ENCODE measurements around the gene PCDHGA9. TPM values are rescaled to one million over a fixed set of nuclear protein-coding genes. Genes with fewer than 3 reads are reported as not detected.
"Not testable (repeated sequence)": the region's sequence is repeated elsewhere in the genome, so short reads cannot be mapped to it uniquely, and the experiment has no call there.

PCDHGA9 gene
- polyA plus RNA-seq, 3 donors from 2014 or later, result 0.04 TPM; not detected in 2

DNA sequence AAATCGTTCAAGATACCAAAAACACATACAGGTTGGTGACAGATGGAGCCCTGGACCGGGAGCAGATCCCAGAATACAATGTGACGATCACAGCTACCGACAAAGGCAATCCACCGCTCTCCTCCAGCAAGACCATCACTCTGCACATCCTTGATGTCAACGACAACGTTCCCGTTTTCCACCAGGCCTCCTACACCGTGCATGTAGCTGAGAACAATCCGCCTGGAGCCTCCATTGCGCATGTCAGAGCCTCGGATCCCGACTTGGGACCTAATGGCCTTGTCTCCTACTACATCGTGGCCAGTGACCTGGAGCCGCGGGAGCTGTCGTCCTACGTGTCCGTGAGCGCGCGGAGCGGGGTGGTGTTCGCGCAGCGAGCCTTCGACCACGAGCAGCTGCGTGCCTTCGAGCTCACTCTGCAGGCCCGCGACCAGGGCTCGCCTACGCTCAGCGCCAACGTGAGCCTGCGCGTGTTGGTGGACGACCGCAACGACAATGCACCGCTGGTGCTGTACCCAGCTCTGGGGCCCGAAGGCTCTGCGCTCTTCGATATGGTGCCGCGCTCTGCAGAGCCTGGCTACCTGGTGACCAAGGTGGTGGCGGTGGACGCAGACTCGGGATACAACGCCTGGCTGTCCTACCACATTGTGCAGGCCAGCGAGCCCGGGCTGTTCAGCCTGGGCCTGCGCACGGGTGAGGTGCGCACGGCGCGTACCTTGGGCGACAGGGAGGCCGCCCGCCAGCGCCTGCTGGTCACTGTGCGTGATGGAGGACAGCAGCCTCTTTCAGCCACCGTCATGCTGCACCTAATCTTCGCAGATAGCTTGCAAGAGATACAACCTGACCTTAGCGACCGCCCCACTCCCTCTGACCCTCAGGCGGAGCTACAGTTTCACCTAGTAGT is 30.8 kb upstream of the PCDHGA9 start:
- Mint-ChIP-seq H3K4me1 (peaks cover 8 to 16% of the 10 kb centered on the region in 2 donors), H3K9me3 (peaks cover 8 to 39% (median 23%) of the 10 kb centered on the region in 6 donors), H3K36me3 (peaks cover 0 to 7% (median 3%) of the 10 kb centered on the region in 3 donors), H3K4me3 (no peak overlapping the region), H3K27me3 (ENCODE audit: low read depth in 3 of 3) (peaks cover 33 to 48% (median 46%) of the 10 kb centered on the region in 3 donors), H3K27ac (no peak overlapping the region)
- DNase-seq, result no peak

DNA sequence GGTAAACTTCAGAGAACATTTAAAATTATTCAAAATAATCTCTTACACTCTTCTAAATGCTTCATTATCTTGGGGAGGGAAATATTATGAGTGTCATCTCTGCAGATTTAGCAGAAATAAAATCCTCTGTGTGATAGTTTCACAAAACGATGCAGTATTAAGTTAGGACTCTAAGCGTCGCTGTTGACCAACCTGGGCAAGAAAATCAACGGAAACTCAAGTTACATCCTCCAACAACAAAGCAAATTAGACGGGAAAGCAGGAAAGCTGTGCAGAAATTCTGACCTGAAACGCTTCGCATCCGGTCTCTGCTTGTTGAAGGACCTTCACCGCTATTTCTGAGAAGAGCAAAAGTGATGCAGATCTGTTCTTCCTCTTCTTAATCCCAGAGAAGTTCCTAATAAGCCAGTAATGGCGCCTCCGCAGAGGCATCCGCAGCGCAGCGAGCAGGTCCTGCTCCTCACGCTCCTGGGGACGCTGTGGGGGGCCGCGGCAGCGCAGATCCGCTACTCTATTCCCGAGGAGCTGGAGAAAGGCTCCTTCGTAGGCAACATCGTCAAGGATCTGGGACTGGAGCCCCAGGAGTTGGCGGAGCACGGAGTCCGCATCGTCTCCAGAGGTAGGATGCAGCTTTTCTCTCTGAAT is 28.8 kb upstream of the PCDHGA9 start, which contains the start of gene PCDHGA6:
Gene PCDHGA6, plus strand, starts transcription at position 219 of the 645 bp plus-strand sequence. Its CDS starts 193 bp downstream, at position 412.
- peaks cover 0 to 7% (median 3%) of the 10 kb centered on the region in 3 donors for H3K36me3 Mint-ChIP-seq
- peaks cover 8 to 37% (median 28%) of the 10 kb centered on the region in 6 donors for H3K9me3 Mint-ChIP-seq
- peaks cover 32 to 45% (median 44%) of the 10 kb centered on the region in 3 donors for H3K27me3 Mint-ChIP-seq (ENCODE audit: low read depth in 3 of 3)

DNA sequence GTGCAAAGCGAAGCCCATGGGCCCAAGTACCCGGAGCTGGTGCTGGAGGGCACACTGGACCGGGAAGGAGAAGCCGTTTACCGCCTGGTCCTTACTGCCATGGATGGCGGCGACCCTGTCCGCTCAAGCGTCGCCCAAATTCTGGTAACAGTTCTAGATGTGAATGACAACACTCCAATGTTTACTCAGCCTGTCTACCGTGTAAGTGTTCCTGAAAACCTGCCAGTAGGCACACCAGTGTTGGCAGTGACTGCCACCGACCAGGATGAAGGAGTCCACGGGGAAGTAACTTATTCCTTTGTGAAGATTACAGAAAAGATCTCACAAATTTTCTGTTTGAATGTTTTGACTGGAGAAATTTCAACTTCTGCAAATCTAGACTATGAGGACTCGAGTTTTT is 28.0 kb upstream of the PCDHGA9 start:
- Mint-ChIP-seq H3K36me3 (peaks cover 0 to 7% (median 3%) of the 10 kb centered on the region in 3 donors), H3K4me3 (no peak overlapping the region), H3K27ac (no peak overlapping the region), H3K4me1 (peaks cover 8 to 16% of the 10 kb centered on the region in 2 donors), H3K9me3 (peaks cover 8 to 41% (median 27%) of the 10 kb centered on the region in 6 donors), H3K27me3 (ENCODE audit: low read depth in 3 of 3) (peaks cover 28 to 42% (median 39%) of the 10 kb centered on the region in 3 donors)
- DNase-seq, result no peak

More for the DNA sequence above, 28.8 kb upstream of the PCDHGA9 start, which contains the start of gene PCDHGA6:
- Mint-ChIP-seq H3K27ac (no peak within 1 kb of the TSS), H3K4me1 (peaks cover 8 to 16% of the 10 kb centered on the region in 2 donors), H3K4me3 (peak within 1 kb of the TSS in 3 of 5 donors; percentile 16 to 71 (median 41))
- peak in 1 of 3 donors; percentile 11 for DNase-seq

DNA sequence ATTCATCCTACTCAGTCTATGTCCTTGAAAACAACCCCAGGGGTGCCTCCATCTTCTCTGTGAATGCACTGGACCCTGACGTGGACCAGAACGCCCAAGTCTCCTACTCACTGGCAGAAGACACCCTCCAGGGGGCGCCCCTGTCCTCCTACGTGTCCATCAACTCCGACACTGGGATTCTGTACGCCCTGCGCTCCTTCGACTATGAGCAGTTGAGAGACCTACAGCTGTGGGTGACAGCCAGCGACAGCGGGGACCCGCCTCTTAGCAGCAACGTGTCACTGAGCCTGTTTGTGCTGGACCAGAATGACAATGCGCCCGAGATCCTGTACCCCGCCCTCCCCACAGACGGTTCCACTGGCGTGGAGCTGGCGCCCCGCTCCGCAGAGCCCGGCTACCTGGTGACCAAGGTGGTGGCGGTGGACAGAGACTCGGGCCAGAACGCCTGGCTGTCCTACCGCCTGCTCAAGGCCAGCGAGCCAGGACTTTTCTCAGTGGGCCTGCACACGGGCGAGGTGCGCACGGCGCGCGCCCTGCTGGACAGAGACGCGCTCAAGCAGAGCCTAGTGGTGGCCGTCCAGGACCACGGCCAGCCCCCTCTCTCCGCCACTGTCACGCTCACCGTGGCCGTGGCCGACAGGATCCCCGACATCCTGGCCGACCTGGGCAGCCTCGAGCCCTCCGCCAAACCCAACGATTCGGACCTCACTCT is 27.0 kb upstream of the PCDHGA9 start:
- not testable (repeated sequence) for H3K27ac Mint-ChIP-seq, H3K4me3 Mint-ChIP-seq, H3K36me3 Mint-ChIP-seq, DNase-seq, H3K4me1 Mint-ChIP-seq
- Mint-ChIP-seq H3K27me3 (ENCODE audit: low read depth in 3 of 3) (peaks cover 27 to 35% (median 33%) of the 10 kb centered on the region in 3 donors), H3K9me3 (peaks cover 8 to 38% (median 26%) of the 10 kb centered on the region in 6 donors)

DNA sequence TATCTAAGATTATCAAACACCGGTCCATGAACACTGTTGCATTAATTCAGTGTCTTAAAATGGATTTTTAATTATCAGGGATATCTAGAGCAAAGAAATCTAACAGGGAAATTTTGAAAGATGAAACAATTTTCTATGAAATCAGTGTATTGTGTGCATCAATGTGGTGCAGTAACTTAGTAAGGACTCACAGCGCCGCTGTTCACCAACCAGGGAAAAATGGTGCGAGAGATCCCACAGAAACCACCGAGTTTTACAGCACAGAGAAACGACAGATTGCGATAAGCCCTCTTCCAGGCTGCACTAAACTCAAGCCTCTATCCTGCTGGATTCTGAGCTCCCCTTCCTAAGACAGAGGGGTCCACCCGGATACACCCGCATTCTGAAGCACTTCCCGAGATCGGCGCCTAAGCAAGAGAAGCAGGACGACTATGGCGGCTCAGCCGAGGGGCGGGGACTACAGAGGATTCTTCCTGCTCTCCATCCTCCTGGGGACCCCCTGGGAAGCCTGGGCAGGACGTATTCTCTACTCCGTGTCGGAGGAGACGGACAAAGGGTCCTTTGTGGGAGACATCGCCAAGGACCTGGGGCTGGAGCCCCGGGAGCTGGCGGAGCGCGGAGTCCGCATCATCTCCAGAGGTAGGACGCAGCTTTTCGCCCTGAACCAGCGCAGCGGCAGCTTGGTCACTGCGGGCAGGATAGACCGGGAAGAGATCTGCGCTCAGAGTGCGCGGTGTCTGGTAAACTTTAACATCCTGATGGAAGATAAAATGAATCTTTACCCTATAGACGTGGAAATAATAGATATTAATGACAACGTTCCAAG is 19.9 kb upstream of the PCDHGA9 start, which contains the start of gene PCDHGA7:
Gene PCDHGA7, plus strand, starts transcription at position 274 of the 826 bp plus-strand sequence. Its CDS starts 158 bp downstream, at position 432.
- Mint-ChIP-seq H3K36me3 (peaks cover 0 to 5% (median 0%) of the 10 kb centered on the region in 3 donors), H3K27ac (no peak within 1 kb of the TSS), H3K27me3 (ENCODE audit: low read depth in 3 of 3) (peaks cover 20 to 34% (median 30%) of the 10 kb centered on the region in 3 donors), H3K4me1 (peaks cover 0 to 5% of the 10 kb centered on the region in 2 donors), H3K9me3 (peaks cover 6 to 54% (median 19%) of the 10 kb centered on the region in 6 donors), H3K4me3 (peak within 1 kb of the TSS; percentile 65 to 88 (median 77))
- DNase-seq, result peak in 1 of 3 donors; percentile 32

DNA sequence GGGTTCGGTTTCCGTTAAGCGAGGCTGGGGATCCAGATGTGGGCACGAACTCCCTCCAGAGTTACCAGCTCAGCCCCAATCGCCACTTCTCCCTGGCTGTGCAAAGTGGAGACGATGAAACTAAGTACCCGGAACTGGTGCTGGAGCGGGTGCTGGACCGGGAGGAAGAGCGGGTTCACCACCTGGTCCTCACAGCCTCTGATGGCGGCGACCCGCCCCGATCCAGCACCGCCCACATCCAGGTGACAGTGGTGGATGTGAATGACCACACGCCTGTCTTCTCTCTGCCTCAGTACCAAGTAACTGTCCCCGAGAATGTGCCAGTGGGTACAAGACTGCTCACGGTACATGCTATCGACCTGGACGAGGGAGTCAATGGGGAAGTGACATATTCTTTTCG is 19.2 kb upstream of the PCDHGA9 start:
- peaks cover 0 to 6% (median 2%) of the 10 kb centered on the region in 3 donors for H3K36me3 Mint-ChIP-seq
- no peak overlapping the region for H3K27ac Mint-ChIP-seq
- peaks cover 6 to 56% (median 21%) of the 10 kb centered on the region in 6 donors for H3K9me3 Mint-ChIP-seq
- H3K27me3 Mint-ChIP-seq (ENCODE audit: low read depth in 3 of 3), result peaks cover 20 to 34% (median 28%) of the 10 kb centered on the region in 3 donors
- peak overlapping the region in 3 of 5 donors; percentile 56 to 88 (median 77) for H3K4me3 Mint-ChIP-seq
- no peak for DNase-seq
- peaks cover 2 to 5% of the 10 kb centered on the region in 2 donors for H3K4me1 Mint-ChIP-seq

DNA sequence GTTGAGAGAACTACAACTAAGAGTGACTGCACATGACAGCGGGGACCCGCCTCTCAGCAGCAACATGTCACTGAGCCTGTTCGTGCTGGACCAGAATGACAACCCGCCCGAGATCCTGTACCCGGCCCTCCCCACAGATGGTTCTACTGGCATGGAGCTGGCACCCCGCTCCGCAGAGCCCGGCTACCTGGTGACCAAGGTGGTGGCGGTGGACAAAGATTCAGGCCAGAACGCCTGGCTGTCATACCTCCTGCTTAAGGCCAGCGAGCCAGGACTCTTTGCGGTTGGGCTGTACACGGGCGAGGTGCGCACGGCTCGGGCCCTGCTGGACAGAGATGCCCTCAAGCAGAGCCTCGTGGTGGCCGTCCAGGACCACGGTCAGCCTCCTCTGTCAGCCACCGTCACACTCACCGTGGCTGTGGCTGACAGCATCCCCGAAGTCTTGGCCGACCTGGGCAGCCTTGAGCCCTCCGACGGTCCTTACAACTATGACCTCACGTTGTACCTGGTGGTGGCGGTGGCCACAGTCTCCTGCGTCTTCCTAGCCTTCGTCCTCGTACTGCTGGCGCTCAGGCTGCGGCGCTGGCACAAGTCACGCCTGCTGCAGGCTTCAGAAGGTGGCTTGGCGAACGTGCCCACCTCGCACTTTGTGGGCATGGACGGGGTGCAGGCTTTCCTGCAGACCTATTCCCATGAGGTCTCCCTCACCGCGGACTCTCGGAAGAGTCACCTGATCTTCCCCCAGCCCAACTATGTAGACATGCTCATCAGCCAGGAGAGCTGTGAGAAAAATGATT is 17.9 kb upstream of the PCDHGA9 start:
- Mint-ChIP-seq H3K4me1 (peaks cover 5 to 7% of the 10 kb centered on the region in 2 donors), H3K27me3 (ENCODE audit: low read depth in 3 of 3) (peaks cover 24 to 38% (median 30%) of the 10 kb centered on the region in 3 donors), H3K27ac (no peak overlapping the region), H3K4me3 (no peak overlapping the region), H3K36me3 (peaks cover 0 to 9% (median 4%) of the 10 kb centered on the region in 3 donors), H3K9me3 (peaks cover 7 to 59% (median 26%) of the 10 kb centered on the region in 6 donors)
- DNase-seq, result no peak

DNA sequence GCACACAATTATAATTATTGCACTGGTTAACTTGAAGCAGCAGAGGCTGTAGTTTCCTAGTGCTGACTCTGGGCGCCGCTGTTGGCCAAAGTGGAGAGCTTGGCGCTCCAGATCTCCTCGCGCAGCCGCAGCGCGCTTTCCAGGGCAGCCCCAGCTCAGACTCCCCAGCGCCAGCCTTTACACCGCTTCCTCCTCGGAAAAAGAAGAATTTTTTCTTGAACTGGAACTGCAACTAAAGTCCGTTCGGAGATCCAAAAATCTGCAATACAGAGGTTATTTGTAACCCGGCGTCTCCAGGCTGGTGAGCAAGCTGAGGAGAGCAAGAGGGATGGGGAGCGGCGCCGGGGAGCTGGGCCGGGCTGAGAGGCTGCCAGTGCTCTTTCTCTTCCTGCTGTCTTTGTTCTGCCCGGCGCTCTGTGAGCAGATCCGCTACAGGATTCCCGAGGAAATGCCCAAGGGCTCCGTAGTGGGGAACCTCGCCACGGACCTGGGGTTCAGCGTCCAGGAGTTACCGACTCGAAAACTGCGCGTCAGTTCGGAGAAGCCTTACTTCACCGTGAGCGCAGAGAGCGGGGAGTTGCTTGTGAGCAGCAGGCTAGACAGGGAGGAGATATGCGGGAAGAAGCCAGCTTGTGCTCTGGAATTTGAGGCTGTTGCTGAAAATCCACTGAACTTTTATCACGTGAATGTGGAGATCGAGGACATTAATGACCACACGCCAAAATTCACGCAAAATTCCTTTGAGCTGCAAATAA is 14.8 kb upstream of the PCDHGA9 start, which contains the start of gene PCDHGB4:
Gene PCDHGB4, plus strand, starts transcription at position 142 of the 755 bp plus-strand sequence. Its CDS starts 187 bp downstream, at position 329.
- DNase-seq, result peak in 1 of 3 donors; percentile 25
- Mint-ChIP-seq H3K36me3 (peaks cover 8 to 12% (median 8%) of the 10 kb centered on the region in 3 donors), H3K4me3 (peak within 1 kb of the TSS; percentile 9 to 61 (median 49)), H3K27me3 (ENCODE audit: low read depth in 3 of 3) (peaks cover 19 to 45% (median 42%) of the 10 kb centered on the region in 3 donors), H3K9me3 (peaks cover 15 to 61% (median 28%) of the 10 kb centered on the region in 6 donors)
- not testable (repeated sequence) for H3K4me1 Mint-ChIP-seq, H3K27ac Mint-ChIP-seq

DNA sequence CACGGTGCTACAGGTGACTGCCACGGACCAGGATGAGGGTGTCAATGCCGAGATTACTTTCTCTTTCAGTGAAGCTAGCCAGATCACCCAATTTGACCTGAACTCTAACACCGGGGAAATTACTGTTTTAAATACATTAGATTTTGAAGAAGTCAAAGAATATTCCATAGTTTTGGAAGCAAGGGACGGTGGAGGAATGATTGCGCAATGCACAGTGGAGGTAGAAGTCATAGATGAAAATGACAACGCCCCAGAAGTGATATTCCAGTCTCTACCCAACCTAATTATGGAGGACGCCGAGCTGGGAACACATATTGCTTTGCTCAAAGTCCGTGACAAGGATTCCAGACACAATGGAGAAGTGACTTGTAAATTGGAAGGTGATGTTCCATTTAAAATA is 13.9 kb upstream of the PCDHGA9 start:
- H3K4me1 Mint-ChIP-seq, result peaks cover 5% of the 10 kb centered on the region in 2 donors
- peaks cover 20 to 45% (median 32%) of the 10 kb centered on the region in 3 donors for H3K27me3 Mint-ChIP-seq (ENCODE audit: low read depth in 3 of 3)
- H3K27ac Mint-ChIP-seq, result no peak overlapping the region
- peaks cover 8 to 12% (median 8%) of the 10 kb centered on the region in 3 donors for H3K36me3 Mint-ChIP-seq
- DNase-seq, result no peak
- peaks cover 20 to 61% (median 27%) of the 10 kb centered on the region in 6 donors for H3K9me3 Mint-ChIP-seq
- H3K4me3 Mint-ChIP-seq, result peak overlapping the region in 2 of 5 donors; percentile 6 to 17

DNA sequence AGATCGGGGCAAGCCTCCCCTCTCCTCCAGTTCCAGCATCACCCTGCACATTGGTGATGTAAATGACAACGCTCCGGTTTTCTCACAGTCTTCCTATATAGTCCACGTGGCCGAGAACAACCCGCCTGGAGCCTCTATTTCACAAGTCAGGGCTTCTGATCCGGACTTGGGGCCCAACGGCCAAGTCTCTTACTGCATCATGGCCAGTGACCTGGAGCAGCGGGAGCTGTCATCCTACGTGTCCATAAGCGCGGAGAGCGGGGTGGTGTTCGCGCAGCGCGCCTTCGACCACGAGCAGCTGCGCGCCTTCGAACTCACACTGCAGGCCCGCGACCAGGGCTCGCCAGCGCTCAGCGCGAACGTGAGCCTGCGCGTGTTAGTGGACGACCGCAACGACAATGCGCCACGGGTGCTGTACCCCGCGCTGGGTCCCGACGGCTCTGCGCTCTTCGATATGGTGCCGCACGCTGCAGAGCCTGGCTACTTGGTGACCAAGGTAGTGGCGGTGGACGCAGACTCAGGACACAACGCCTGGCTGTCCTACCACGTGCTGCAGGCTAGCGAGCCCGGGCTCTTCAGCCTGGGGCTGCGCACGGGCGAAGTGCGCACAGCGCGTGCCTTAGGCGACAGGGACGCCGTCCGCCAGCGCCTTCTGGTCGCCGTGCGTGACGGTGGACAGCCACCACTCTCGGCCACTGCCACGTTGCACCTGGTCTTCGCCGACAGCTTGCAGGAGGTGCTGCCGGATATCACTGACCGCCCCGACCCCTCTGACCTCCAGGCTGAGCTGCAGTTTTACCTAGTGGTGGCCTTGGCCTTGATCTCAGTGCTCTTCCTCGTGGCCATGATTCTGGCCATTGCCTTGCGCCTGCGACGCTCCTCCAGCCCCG is 13.2 kb upstream of the PCDHGA9 start:
- peak overlapping the region in 1 of 6 donors; percentile 76 for H3K27ac Mint-ChIP-seq
- peaks cover 15 to 61% (median 27%) of the 10 kb centered on the region in 6 donors for H3K9me3 Mint-ChIP-seq
- no peak for DNase-seq
- H3K4me3 Mint-ChIP-seq, result no peak overlapping the region
- H3K27me3 Mint-ChIP-seq (ENCODE audit: low read depth in 3 of 3), result peaks cover 25 to 48% (median 37%) of the 10 kb centered on the region in 3 donors
- peaks cover 8 to 12% (median 8%) of the 10 kb centered on the region in 3 donors for H3K36me3 Mint-ChIP-seq
- H3K4me1 Mint-ChIP-seq, result peaks cover 5% of the 10 kb centered on the region in 2 donors

All from immature natural killer cell (primary cell).